HFFc6 (cell line): ENCODE measurements around the gene STK38L. TPM values are rescaled to one million over a fixed set of nuclear protein-coding genes. Genes with fewer than 3 reads are reported as not detected.

Experiments
- DNase-seq: peaks from one replicate; pipeline ENCODE4 v3.0.0-alpha.2; 2018
- H3K27ac Mint-ChIP-seq: 2 replicates; pipeline ENCODE4 v1.8.0; 2020; ENCODE audit warnings: mild to moderate bottlenecking, mixed read lengths
- H3K27me3 Mint-ChIP-seq: 2 replicates; pipeline ENCODE4 v1.8.0; 2021; ENCODE audit warnings: mild to moderate bottlenecking, moderate library complexity, mixed read lengths; ENCODE audit not compliant: insufficient read depth
- H3K36me3 Mint-ChIP-seq: 2 replicates; pipeline ENCODE4 v1.8.0; 2021; ENCODE audit warnings: low read depth, mixed read lengths
- H3K4me1 Mint-ChIP-seq: 2 replicates; pipeline ENCODE4 v1.8.0; 2020; ENCODE audit warnings: low read depth, mixed read lengths
- H3K4me3 Mint-ChIP-seq: 2 replicates; pipeline ENCODE4 v1.8.0; 2020; ENCODE audit warnings: mild to moderate bottlenecking, moderate library complexity, mixed read lengths
- H3K9me3 Mint-ChIP-seq: 2 replicates; pipeline ENCODE4 v1.8.0; 2020; ENCODE audit warnings: mild to moderate bottlenecking, mixed read lengths
- total RNA-seq, 6 experiments: library from RNA; stranded (reverse); fragmentation: NEBNext Ultra II Directional; extraction: Animal tissue kit (Norgen Biotek cat#: 25700); gene quantifications; 2 replicates in 1 of 6; 3 replicates in 5 of 6; pipeline ENCODE4 v1.2.3, GENCODE V29; 2021
- TF ChIP-seq, protein P1 (sequence below): fragments of 200-600 bp; sonication (generic); IDR thresholded peaks from 2 replicates; pipeline ENCODE4 v1.5.0; 2021; ENCODE audit warnings: antibody characterized with exemption, mild to moderate bottlenecking

STK38L gene
- total RNA-seq, 6 experiments from 2014 or later: 8.2 to 12.6 (median 10.9) TPM

DNA sequence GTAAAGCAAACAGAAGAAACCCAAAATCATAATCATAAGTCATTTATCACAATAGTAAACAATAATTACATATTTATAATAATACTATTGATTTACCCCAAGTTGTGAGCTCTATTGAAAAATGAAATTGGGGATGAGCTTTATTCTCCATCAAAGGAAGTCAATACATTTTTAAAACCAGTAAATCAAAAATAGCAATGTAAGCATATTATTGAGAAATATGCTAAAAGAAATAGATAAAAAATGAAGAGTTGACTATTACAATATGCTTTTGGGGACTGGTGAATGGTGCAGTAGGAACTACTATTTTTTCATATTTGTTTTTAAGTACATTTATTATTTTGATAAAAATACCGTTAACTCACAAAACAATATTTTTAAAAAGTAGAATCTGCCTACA, 31.2 kb upstream of the STK38L start:
- Mint-ChIP-seq H3K27ac (no peak overlapping the region), H3K9me3 (no peaks in the 10 kb centered on the region), H3K4me3 (no peak overlapping the region), H3K36me3 (peaks cover 4% of the 10 kb centered on the region; the same call in 1 of the 2 replicates), H3K4me1 (no peaks in the 10 kb centered on the region; the same call in 1 of the 2 replicates), H3K27me3 (no peaks in the 10 kb centered on the region; the same call in 1 of the 2 replicates)
- DNase-seq: no peak
- TF ChIP-seq, protein P1, sequence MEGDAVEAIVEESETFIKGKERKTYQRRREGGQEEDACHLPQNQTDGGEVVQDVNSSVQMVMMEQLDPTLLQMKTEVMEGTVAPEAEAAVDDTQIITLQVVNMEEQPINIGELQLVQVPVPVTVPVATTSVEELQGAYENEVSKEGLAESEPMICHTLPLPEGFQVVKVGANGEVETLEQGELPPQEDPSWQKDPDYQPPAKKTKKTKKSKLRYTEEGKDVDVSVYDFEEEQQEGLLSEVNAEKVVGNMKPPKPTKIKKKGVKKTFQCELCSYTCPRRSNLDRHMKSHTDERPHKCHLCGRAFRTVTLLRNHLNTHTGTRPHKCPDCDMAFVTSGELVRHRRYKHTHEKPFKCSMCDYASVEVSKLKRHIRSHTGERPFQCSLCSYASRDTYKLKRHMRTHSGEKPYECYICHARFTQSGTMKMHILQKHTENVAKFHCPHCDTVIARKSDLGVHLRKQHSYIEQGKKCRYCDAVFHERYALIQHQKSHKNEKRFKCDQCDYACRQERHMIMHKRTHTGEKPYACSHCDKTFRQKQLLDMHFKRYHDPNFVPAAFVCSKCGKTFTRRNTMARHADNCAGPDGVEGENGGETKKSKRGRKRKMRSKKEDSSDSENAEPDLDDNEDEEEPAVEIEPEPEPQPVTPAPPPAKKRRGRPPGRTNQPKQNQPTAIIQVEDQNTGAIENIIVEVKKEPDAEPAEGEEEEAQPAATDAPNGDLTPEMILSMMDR: no peak

DNA sequence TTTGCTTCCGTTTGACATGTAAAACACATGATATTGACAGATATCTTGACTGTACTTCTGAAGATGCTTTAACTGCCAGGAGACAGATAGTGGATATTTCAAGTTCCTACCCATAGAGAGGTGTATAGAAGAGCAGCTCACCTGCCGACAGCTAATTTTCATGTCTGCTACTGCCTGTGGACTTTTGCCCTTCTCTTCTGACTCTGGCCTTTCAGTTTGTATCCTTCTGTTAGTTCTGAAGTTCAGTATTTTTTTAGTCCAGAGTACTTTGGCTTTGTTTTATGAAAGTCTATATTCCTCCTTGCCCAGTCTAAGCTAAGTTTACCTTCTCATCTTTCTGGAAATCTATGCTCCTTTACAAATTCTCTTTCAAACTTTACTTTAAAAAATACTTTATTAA, 30.8 kb upstream of the STK38L start:
- DNase-seq: no peak
- H3K4me3 Mint-ChIP-seq: no peak overlapping the region
- H3K4me1 Mint-ChIP-seq: no peaks in the 10 kb centered on the region
- TF ChIP-seq, protein P1: no peak
- H3K27me3 Mint-ChIP-seq: no peaks in the 10 kb centered on the region; the same call in 1 of the 2 replicates
- peaks cover 4% of the 10 kb centered on the region; the same call in 1 of the 2 replicates for H3K36me3 Mint-ChIP-seq
- no peaks in the 10 kb centered on the region for H3K9me3 Mint-ChIP-seq
- no peak overlapping the region for H3K27ac Mint-ChIP-seq

DNA sequence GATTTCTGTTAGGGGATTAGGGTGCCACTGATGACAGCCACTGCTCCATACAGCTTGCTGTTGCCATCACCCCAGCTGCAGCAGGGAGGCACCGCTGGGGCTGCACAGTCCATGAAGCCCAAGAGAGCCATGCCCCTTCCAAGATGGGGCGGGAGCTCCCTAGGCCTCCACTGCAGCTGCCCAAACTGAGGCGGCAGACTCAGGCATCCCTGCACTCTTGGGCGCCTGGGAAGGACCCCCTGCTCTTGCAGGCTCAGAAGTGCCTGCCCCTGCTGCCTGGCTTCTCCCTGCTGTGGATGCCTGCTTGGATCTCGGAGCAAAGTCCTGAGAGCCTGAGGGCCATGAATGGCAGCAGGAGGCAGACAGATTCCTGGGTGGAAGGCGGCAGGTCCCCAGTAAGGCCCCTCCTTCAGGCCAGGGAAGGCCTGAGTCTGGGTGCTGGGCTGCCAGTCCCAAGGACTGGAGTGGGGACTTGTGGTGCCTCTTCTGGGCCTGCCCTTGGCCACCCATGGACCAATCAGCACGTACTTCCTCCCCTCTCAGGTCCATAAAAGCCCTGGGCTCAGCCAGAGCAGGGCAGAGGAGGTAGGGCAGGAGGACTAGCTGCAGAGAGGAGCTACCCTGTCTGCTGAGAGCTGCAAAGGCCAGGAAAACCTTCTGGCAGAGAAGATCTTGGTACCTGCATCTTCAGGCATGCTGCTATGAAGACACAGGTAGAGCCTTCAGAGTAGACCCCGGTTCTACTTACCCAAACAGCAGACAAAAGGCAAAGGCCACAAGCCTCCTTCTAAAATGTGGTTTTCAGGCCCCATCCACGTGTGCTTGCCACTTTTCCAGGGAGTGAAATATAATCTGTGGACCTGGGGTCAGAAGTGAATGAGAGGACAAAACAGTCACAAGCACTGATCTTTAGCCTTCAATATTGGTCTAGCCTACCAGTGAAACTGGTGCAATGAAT, 30.0 kb upstream of the STK38L start:
- Mint-ChIP-seq H3K9me3 (no peaks in the 10 kb centered on the region), H3K27me3 (no peaks in the 10 kb centered on the region; the same call in 1 of the 2 replicates), H3K4me3 (no peak overlapping the region), H3K27ac (no peak overlapping the region), H3K36me3 (peaks cover 4% of the 10 kb centered on the region; the same call in 1 of the 2 replicates), H3K4me1 (no peaks in the 10 kb centered on the region)
- DNase-seq: no peak
- TF ChIP-seq, protein P1: no peak

DNA sequence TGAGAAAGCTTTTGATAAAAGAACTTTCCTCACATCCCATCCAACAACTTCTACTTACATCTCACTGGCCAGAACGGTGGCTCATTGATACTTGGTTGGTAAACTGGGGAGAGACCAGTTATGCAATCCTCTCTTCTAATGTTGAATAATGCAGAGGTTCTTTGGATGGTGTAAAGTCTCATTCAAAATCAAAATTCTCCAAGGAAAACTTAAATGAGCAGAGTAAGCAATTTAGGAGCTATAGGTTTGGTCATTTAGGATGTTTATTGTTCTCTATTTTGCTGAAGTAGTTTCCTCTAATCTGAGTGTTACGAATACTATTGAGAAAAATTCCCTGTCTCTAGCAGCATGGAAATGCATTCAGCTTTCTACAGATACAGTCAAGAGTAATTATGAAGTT, 26.5 kb upstream of the STK38L start:
- no peaks in the 10 kb centered on the region for H3K9me3 Mint-ChIP-seq
- H3K4me1 Mint-ChIP-seq: peaks cover 10% of the 10 kb centered on the region
- TF ChIP-seq, protein P1: no peak
- H3K36me3 Mint-ChIP-seq: no peaks in the 10 kb centered on the region
- no peak overlapping the region for H3K27ac Mint-ChIP-seq
- H3K4me3 Mint-ChIP-seq: no peak overlapping the region
- no peaks in the 10 kb centered on the region for H3K27me3 Mint-ChIP-seq
- no peak for DNase-seq

DNA sequence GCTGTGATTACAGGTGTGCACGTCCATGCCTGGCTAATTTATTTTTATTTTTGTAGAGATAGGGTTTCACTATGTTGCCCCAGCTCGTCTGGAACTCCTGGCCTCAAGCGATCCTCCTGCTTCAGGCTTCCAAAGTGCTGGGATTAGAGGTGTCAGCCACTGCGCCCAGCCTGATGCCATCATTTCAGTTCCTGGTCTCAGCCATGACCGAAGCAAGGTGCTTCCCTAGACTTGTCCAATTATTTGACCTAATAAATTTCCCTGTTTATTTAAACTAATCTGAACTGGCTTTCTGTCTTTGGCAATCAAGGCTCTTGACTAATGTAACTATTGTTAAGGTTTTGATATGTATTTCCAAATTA, 24.4 kb upstream of the STK38L start:
- TF ChIP-seq, protein P1: no peak
- no peak for DNase-seq
- H3K9me3 Mint-ChIP-seq: no peaks in the 10 kb centered on the region
- no peaks in the 10 kb centered on the region for H3K36me3 Mint-ChIP-seq
- no peak overlapping the region for H3K4me3 Mint-ChIP-seq
- peaks cover 10% of the 10 kb centered on the region for H3K4me1 Mint-ChIP-seq
- peaks cover 3% of the 10 kb centered on the region; the same call in 1 of the 2 replicates for H3K27me3 Mint-ChIP-seq
- H3K27ac Mint-ChIP-seq: no peak overlapping the region
